Cerebellar nuclear complex (tissue), 1 donor: ENCODE data around the gene ZNF646.

Experiments used
- DNase-seq, 2 experiments: peaks; one replicate each; lab custom pipeline; 2025; lab: John Stamatoyannopoulos, UW

Gene ZNF646

DNA sequence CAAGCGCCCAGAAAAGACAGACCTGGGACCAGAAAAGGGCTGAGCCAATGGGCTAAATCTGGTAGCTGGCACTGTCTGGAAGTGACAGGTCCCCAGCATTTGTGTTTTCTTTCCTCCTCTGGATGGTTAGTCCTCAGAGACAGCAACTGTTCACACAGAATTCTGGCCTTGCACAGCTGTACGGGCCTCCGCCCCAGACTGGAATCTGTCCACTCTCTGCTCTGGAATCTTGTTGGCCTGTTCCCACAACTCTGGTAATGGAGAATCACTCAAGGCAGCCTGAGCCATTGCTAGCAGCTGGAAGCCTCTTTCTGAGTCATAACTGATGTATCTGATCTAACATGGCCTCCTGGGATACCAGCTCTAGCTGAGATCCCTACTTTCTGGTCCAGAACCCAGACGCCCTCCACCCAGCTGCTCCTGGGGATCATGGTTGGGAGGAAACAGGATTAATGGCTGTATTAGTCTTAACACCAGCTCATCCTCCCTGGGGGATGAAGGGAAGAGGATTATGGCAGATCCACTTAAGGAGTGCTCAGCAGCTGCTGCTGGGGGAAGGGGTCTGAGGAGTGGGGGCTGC is 9.2 kb upstream of the ZNF646 start:
- DNase-seq, result no peak

- DNase-seq, result no peak
Observed at GRCh38 chr16:31067342-31067741, 6.9 kb upstream of the ZNF646 start.

GRCh38 chr16:31071861-31072260 is 2.4 kb upstream of the ZNF646 start:
- no peak for DNase-seq

DNA sequence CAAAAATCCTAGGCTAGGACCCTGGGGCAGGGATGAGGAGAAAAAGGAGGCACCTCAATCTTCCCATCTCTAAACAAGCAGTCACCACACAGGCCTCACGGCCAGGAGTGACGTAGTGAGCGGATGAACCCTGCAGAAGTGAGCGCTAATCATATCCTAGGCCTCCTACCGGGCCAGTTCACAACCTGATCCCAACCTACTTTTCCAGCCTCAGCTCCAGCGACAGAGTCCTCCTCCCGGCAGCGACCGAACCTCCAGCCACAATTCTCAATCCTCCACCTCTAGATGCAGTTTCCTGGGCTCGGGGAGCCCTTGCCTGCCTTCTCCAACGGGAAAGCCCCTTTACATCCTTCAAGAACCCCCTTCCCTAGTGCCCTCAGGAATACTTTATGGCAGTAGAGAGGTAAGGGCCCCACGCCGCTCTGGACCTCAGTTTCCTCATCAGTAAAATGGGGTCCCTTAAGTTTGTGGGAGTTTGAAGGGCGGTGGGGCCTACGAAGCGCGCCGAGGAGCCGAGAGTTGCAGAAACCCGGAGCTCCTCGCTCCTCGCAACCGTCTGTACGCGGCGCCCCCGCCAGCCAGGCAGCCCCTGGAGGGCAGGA is 1.6 kb upstream of the ZNF646 start:
- no peak for DNase-seq

DNA sequence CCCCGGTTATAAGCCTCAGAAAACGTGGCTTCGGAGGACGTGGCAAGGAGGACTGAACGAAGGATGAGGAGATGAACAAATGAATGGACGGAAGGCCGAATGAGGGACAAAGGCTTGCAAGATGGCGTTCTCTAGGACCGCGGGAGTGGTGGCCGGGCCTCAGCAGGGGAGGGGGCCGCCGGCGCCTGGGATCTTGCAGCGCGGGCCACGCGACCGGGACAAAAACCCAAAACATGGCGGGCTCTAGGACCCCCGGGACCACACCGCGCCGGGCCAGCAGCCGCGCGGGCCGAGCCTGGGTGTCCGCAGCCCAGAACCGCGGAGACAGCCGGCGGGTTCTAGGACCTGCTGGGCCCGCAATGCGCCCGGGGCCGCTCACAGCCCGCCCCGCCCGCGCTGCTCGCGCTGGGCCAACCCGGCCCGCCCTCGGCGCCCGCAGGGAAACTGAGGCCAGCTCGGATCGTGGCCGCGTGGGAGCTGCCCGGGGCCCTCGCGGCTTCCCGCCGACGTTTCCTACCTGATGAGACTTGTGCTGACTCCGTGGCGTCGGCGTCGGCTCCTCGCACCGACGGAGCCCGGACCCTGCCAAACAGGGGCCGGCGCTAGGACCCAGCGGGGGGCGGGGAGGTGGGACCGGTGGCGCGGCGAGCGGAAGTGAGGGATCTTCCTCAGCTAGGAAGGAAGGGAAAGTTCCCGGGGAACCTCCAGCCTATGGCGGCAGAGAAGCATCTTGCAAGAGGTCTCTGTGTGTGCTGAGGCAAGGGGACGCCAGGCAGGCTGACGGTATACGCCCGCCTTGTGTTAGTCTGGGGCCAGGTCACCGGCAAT is 866 bp upstream of the ZNF646 start:
- DNase-seq, result peak; percentile 57 to 77

DNA sequence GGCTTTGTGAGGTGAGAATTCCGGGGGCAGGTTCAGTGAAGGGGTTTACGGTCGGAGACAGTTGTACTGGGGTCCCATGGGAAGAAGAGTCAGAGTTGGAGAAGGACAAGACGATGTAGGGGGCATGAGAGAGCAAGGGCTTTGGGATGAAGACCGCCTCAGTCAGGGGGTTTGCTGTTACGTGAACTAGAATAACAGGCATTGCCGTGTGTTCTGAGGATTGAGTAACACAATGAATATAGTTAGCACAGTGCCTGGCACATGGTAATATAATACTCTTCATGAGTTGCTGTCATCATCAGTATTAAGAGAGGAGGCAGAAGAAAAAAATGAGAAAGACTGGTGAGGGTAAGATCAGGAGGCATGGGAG is 577 bp downstream of the ZNF646 start:
- DNase-seq, result no peak

DNA sequence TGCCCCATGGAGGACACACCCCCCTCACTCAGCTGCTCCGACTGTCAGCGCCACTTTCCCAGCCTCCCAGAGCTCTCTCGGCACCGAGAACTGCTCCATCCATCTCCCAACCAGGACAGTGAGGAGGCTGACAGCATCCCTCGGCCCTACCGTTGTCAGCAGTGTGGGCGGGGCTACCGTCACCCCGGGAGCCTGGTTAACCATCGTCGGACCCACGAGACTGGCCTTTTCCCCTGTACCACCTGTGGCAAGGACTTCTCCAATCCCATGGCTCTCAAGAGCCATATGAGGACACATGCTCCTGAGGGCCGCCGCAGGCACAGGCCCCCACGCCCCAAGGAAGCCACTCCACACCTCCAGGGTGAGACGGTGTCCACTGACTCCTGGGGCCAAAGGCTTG is 2.1 kb downstream of the ZNF646 start:
- no peak for DNase-seq

GRCh38 chr16:31077024-31077423 is 2.8 kb downstream of the ZNF646 start:
- no peak for DNase-seq

GRCh38 chr16:31077592-31078396 is 3.6 kb downstream of the ZNF646 start:
- DNase-seq, result no peak

DNA sequence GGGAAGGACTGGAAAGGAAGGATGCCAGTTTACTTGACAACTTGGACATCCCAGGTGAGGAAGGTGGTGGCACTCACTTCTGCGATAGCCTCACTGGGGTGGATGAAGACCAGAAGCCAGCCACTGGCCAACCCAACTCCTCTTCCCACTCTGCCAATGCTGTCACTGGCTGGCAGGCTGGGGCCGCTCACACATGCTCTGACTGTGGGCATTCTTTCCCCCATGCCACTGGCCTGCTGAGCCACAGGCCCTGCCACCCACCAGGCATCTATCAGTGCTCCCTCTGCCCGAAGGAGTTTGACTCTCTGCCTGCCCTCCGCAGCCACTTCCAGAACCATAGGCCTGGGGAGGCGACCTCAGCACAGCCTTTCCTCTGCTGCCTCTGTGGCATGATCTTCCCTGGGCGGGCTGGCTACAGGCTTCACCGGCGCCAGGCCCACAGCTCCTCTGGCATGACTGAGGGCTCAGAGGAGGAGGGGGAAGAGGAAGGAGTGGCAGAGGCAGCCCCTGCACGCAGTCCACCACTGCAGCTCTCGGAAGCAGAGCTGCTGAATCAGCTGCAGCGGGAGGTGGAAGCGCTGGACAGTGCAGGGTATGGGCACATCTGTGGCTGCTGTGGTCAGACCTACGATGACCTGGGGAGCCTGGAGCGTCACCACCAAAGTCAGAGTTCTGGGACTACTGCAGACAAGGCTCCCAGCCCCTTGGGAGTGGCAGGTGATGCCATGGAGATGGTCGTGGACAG is 4.5 kb downstream of the ZNF646 start:
- DNase-seq, result no peak

GRCh38 chr16:31079342-31079944 is 5.2 kb downstream of the ZNF646 start:
- no peak for DNase-seq

- no peak for DNase-seq
Observed at GRCh38 chr16:31080035-31080629, 5.9 kb downstream of the ZNF646 start.

DNA sequence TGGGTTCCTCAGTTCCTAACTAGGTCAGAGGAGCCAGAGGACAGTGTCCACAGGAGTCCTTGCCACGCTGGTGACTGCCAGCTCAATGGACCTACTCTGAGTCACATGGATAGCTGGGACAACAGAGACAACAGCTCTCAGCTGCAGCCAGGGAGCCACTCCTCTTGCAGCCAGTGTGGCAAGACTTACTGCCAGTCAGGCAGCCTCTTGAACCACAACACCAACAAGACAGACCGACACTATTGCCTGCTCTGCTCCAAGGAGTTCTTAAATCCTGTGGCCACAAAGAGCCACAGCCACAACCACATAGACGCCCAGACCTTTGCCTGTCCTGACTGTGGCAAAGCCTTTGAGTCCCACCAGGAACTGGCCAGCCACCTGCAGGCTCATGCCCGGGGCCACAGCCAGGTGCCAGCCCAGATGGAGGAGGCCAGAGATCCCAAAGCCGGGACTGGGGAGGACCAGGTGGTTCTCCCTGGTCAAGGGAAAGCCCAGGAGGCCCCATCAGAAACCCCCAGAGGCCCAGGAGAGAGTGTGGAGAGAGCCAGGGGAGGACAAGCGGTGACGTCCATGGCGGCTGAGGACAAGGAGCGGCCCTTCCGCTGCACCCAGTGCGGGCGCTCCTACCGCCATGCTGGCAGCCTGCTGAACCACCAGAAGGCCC is 6.7 kb downstream of the ZNF646 start:
- DNase-seq, result no peak

DNA sequence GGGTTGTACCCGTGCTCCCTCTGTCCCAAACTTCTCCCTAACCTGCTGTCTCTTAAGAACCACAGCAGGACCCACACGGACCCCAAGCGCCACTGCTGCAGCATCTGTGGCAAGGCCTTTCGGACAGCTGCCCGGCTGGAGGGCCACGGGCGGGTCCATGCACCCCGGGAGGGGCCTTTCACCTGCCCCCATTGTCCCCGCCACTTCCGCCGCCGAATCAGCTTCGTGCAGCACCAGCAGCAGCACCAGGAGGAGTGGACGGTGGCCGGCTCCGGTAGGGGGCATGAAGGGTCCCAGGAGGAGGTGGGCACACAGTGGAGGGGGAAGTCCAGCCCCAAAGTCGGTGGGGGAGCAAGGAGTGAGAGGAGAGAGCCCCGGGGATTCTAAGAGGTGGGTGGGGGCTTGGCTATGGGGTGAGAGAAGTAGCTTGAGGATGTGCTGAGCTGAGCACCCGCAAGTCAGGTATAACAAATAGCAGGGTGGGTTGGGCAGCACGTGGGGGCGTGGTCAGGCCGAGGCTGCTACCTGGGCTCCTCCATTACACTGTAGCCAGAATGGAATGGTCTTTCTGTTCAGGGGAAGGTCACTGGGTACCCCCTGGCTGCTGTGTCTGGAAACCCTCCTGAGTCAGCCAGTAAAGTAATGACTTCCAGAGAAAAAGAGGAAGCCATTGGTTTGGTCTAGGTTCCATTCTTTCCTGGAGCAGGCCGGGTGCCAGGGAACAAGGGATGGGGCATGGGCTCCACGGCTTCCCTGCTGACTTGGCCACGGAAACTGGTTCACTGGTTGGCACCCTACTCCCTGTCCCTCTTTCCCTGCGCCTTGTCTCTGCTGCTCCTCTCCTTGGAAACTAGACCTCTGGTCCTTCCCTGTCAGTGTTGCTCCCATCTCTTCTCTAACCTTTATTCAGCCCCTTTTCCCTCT is 7.5 kb downstream of the ZNF646 start:
- no peak for DNase-seq

- no peak for DNase-seq
Observed at GRCh38 chr16:31082368-31083045, 8.3 kb downstream of the ZNF646 start.

DNA sequence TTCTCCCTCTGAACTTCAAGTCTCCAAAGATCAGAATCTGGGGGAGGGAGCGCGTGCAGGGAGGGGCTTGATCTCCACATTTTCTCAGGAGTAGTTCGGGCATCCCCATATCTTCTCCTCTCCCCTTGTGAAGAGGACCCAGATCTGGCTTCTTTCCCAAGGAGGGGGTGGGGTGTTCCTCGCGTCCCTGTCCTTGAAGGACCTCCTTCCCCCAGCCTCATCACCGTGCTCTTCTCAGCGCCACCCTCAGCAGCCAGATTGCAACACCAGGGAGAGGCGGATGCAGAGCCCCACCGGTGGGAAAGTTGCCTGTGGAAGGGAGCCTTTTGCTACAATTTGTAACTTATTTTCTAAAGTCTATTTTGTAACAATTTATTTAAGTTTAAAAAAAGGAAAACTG is 8.9 kb downstream of the ZNF646 start:
- no peak for DNase-seq

DNA sequence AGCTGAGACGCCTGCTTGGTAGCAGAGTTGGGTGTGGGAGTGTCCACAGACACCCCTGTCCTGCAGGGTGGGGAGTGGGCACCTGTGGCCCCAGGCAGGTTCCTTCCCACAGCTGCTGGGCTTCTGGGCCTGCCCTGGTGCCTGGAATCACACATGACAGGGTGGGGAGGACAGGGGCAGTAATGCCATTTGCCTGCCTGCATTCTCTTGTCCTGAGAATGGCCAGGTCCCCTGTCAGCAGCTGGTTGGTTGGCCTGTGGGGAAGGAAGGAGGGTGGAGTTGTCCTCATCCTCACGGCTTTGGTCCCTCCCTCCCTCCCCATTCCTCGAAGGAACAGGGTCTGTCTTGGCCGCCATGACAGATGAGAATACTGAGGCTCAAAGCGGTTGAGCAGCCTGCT is 9.3 kb downstream of the ZNF646 start:
- DNase-seq, result no peak

DNA sequence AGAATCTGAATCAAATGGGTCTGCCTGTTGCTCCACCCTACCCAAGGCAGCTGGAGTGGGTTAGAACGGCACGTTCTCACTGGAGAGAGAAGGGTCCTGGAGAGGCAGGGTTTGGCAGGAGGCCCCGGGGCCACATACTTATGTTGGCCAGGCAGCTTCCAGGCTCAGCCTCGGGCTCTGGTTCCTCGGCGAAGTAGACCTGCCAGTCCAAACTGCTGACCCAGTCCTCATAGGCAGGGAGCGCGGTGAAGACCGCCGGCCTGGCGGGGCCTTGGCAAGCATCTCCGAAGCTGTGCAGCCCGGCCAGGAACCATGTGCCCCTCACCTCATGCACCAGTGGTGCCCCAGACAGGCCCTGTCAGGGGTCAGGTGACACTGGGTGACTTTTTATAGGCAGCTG is 9.8 kb downstream of the ZNF646 start:
- DNase-seq, result no peak
